IMR-90 (cell line): ENCODE measurements around the gene DNASE2. TPM values are rescaled to one million over a fixed set of nuclear protein-coding genes. Genes with fewer than 3 reads are reported as not detected.

Experiments used
- ATAC-seq: fragments of 200-7000 bp; cut with Tn5 transposase; 2 replicates; pipeline ENCODE4 v1.9.1; 2020; ENCODE audit warnings: low read depth, mild to moderate bottlenecking, moderate library complexity
- BruUV-seq: library from RNA; stranded (reverse); fragments of 400-500 nt; replicated peaks from 2 replicates; lab custom pipeline; 2021; lab: Mats Ljungman, UMichigan
- CTCF ChIA-PET: fragments of 300-600 bp; formaldehyde crosslinking; extraction: SDS; loops from one replicate; lab custom pipeline; 2021; ENCODE audit warnings: antibody characterized with exemption; lab: Yijun Ruan, JAX
- POLR2A ChIA-PET: fragments of 300-600 bp; sonication (Branson Sonifier 250); formaldehyde crosslinking; loops from one replicate; lab custom pipeline; 2022; ENCODE audit warnings: antibody characterized with exemption; ENCODE audit not compliant: unreplicated experiment; lab: Charles Lee
- DNase-seq: peaks from one replicate; pipeline ENCODE4 v3.0.0; 2013
- H2AFZ ChIP-seq: replicated peaks from 2 replicates; pipeline ENCODE3; 2013; ENCODE audit warnings: low read length, mild to moderate bottlenecking; ENCODE audit not compliant: poor library complexity
- H2AK5ac ChIP-seq: 2 replicates; pipeline ENCODE4 v1.6.1; 2013; ENCODE audit warnings: low read depth, low read length, inconsistent platforms
- H2AK9ac ChIP-seq: replicated peaks from 2 replicates; pipeline ENCODE3; 2013; ENCODE audit warnings: mild to moderate bottlenecking, low read depth, low read length, moderate library complexity; ENCODE audit not compliant: poor library complexity
- H2BK120ac ChIP-seq: 2 replicates; pipeline ENCODE4 v1.6.1; 2013; ENCODE audit warnings: low read depth, low read length, inconsistent platforms
- H2BK15ac ChIP-seq: 3 replicates; pipeline ENCODE4 v1.6.1; 2013; ENCODE audit warnings: low read depth, low read length, inconsistent platforms
- H2BK20ac ChIP-seq: 2 replicates; pipeline ENCODE4 v1.6.1; 2013; ENCODE audit warnings: low read depth, mild to moderate bottlenecking, inconsistent platforms, low read length, moderate library complexity
- H2BK5ac ChIP-seq: 2 replicates; pipeline ENCODE4 v1.6.1; 2013; ENCODE audit warnings: mild to moderate bottlenecking, low read depth, low read length, inconsistent platforms; ENCODE audit not compliant: poor library complexity, severe bottlenecking
- H3K14ac ChIP-seq: replicated peaks from 2 replicates; pipeline ENCODE4 v1.6.1; 2013; ENCODE audit warnings: low read depth, low read length, inconsistent platforms
- H3K18ac ChIP-seq: 2 replicates; pipeline ENCODE4 v1.6.1; 2013; ENCODE audit warnings: low read depth, low read length, control low read depth
- H3K23ac ChIP-seq: 2 replicates; pipeline ENCODE4 v1.6.1; 2013; ENCODE audit warnings: low read depth, low read length, inconsistent platforms
- H3K27ac ChIP-seq: 2 replicates; pipeline ENCODE4 v1.5.1; 2013; ENCODE audit warnings: mild to moderate bottlenecking, control low read depth, low read length; ENCODE audit not compliant: insufficient read depth
- H3K27me3 ChIP-seq: 2 replicates; pipeline ENCODE4 v1.6.1; 2013; ENCODE audit warnings: low read length; ENCODE audit not compliant: control insufficient read depth, insufficient read depth
- H3K36me3 ChIP-seq: 2 replicates; pipeline ENCODE4 v1.6.1; 2013; ENCODE audit warnings: low read length, mixed read lengths; ENCODE audit not compliant: control insufficient read depth, insufficient read depth
- H3K4ac ChIP-seq: 2 replicates; pipeline ENCODE4 v1.6.1; 2013; ENCODE audit warnings: low read depth, low read length, inconsistent platforms
- H3K4me1 ChIP-seq: 2 replicates; pipeline ENCODE4 v1.6.1; 2013; ENCODE audit warnings: low read length, mixed read lengths; ENCODE audit not compliant: control insufficient read depth, insufficient read depth
- H3K4me2 ChIP-seq: 2 replicates; pipeline ENCODE4 v1.6.1; 2013; ENCODE audit warnings: low read depth, mild to moderate bottlenecking, control low read depth, low read length, moderate library complexity
- H3K4me3 ChIP-seq: 2 replicates; pipeline ENCODE4 v1.5.1; 2013; ENCODE audit warnings: low read depth, mild to moderate bottlenecking, control low read depth, low read length, moderate library complexity; ENCODE audit not compliant: insufficient read depth
- H3K56ac ChIP-seq: 2 replicates; pipeline ENCODE4 v1.6.1; 2013; ENCODE audit warnings: low read length, inconsistent platforms; ENCODE audit not compliant: insufficient read depth; ENCODE audit errors: extremely low read depth
- H3K79me1 ChIP-seq, 2 experiments: 2 replicates each; pipeline ENCODE4 v1.6.1; 2013; ENCODE audit warnings: low read length in 2 of 2, inconsistent platforms in 1 of 2, low read depth in 1 of 2
- H3K9ac ChIP-seq: 2 replicates; pipeline ENCODE4 v1.6.1; 2013; ENCODE audit warnings: low read depth, low read length, control low read depth
- H3K9me1 ChIP-seq: 2 replicates; pipeline ENCODE4 v1.6.1; 2013; ENCODE audit warnings: low read length, inconsistent platforms; ENCODE audit not compliant: insufficient read depth
- H3K9me3 ChIP-seq: 2 replicates; pipeline ENCODE4 v1.6.1; 2013; ENCODE audit warnings: low read length; ENCODE audit not compliant: control insufficient read depth, insufficient read depth
- H4K20me1 ChIP-seq: 2 replicates; pipeline ENCODE4 v1.6.1; 2013; ENCODE audit warnings: low read length, inconsistent platforms; ENCODE audit not compliant: insufficient read depth
- H4K5ac ChIP-seq: 2 replicates; pipeline ENCODE4 v1.6.1; 2013; ENCODE audit warnings: mild to moderate bottlenecking, low read depth, low read length, control low read depth
- H4K8ac ChIP-seq, 2 experiments: 2 replicates each; pipeline ENCODE4 v1.6.1; 2013; ENCODE audit warnings: low read depth in 2 of 2, low read length in 2 of 2, control low read depth in 1 of 2, inconsistent platforms in 1 of 2
- H4K91ac ChIP-seq: 2 replicates; pipeline ENCODE4 v1.6.1; 2013; ENCODE audit warnings: low read depth, low read length, inconsistent platforms; ENCODE audit not compliant: insufficient read depth
- FOS ChIP-seq: fragments of 150-350 bp; IDR thresholded peaks from 2 replicates; pipeline ENCODE4 v1.6.1; 2016; ENCODE audit warnings: low read depth, low read length
- WGBS, 2 experiments: methylation state at CpG; one replicate each; pipeline versions ENCODE4 v1.1.5 to v1.1.7; 2013; ENCODE audit warnings: missing lambda C conversion rate in 2 of 2; ENCODE audit not compliant: insufficient read length in 1 of 2; ENCODE audit errors: extremely low coverage in 2 of 2; 5-methylcytosine and 5-hydroxymethylcytosine counted together
- dilution Hi-C: fragments of 300-500 bp; cut with HindIII; formaldehyde crosslinking; loops from one replicate; pipeline ENCODE4 v1.14.3; 2018; ENCODE audit warnings: low sequenced_read_pairs; ENCODE audit not compliant: unreplicated experiment
- in situ Hi-C: fragments of 300-500 bp; cut with MboI; formaldehyde crosslinking; loops from 3 replicates; pipeline ENCODE4 v1.14.3; 2019; ENCODE audit warnings: low sequenced_read_pairs, inconsistent platforms, mixed read lengths
- intact Hi-C: fragments of 100-400 bp; cut with micrococcal nuclease; formaldehyde crosslinking; loops from 2 replicates; pipeline ENCODE4 v1.10.0; 2022
- polyA plus RNA-seq, 3 experiments: library from polyadenylated mRNA; depleted of rRNA; stranded (reverse); fragments of >200 nt; gene quantifications; 2 replicates each; pipeline ENCODE4 v1.2.3, GENCODE V29; 2012; ENCODE audit warnings: low replicate concordance in 1 of 3
- total RNA-seq: library from RNA; depleted of rRNA; stranded (reverse); fragments of >200 nt; gene quantifications from 2 replicates; pipeline ENCODE4 v1.2.3, GENCODE V29; 2012

The DNASE2 gene
- total and polyA plus RNA-seq, 2 of the 4 experiments (the other 2 are of a cell fraction) = 9.5 to 31.1 TPM

- no peak overlapping the region for H3K4ac ChIP-seq
- DNase-seq = no peak
- H2BK20ac ChIP-seq = no peak overlapping the region
- H2BK120ac ChIP-seq = no peak overlapping the region
- CTCF ChIA-PET = no interaction called here
- H2AK9ac ChIP-seq = no peak overlapping the region
- in situ Hi-C loops = no loop called here
- no peak overlapping the region for H3K9ac ChIP-seq
- POLR2A ChIA-PET = no interaction called here
- H3K4me3 ChIP-seq = no peak overlapping the region
- peaks cover 6% of the 10 kb centered on the region for H3K27me3 ChIP-seq
- H4K5ac ChIP-seq = no peak overlapping the region
- no peak overlapping the region for H3K27ac ChIP-seq
- H2AK5ac ChIP-seq = no peak overlapping the region
- no peak overlapping the region for H2BK5ac ChIP-seq
- peak; percentile 47; the same call in 1 of the 2 replicates for ATAC-seq
- H3K23ac ChIP-seq = no peak overlapping the region
- no peaks in the 10 kb centered on the region for H3K4me1 ChIP-seq
- no peak overlapping the region for H3K14ac ChIP-seq
- peaks cover 10% of the 10 kb centered on the region; the same call in 1 of the 2 replicates for H4K20me1 ChIP-seq
- no peak overlapping the region for H2BK15ac ChIP-seq
- no peaks in the 10 kb centered on the region for H3K36me3 ChIP-seq
- TF ChIP-seq FOS = no peak
- no TSS peak for BruUV-seq
- no peaks in the 10 kb centered on the region for H3K79me1 ChIP-seq
- H3K9me3 ChIP-seq = no peaks in the 10 kb centered on the region
- dilution Hi-C loops = no loop called here
- H4K91ac ChIP-seq = no peak overlapping the region
- peak overlapping the region; percentile 16 for H2AFZ ChIP-seq
- H3K56ac ChIP-seq = no peak overlapping the region
- H3K18ac ChIP-seq = no peak overlapping the region
- no peak overlapping the region for H4K8ac ChIP-seq
- whole genome bisulfite sequencing, 2 experiments = 10% methylated on average over 2 of the region's 23 CpGs; no CpG with 5 or more reads in 1 of the 2 experiments
- H3K9me1 ChIP-seq = 0 out of 2 replicates have a peak, but pooled peaks cover 3% of the 10 kb centered on the region
- no peak overlapping the region for H3K4me2 ChIP-seq
- intact Hi-C loops = no loop called here
These were observed 52.8 kb downstream of the DNASE2 start for GRCh38 chr19:12828494-12828893.
